GM23338 (cell line): Measurements from ENCODE around the gene RIC3.
A peak's percentile ranks its signal among the peaks of the same experiment; 100 is the strongest.

Experiments used
- CREB1 ChIP-seq: fragments of 250-450 bp; sonication (Bioruptor Pico); IDR thresholded peaks from 2 replicates; pipeline ENCODE4 v1.5.0; 2020; ENCODE audit warnings: low read depth, mild to moderate bottlenecking, moderate library complexity
- EZH2 ChIP-seq: fragments of 200-600 bp; sonication (generic); IDR thresholded peaks from one replicate; pipeline ENCODE4 v1.8.0; 2017; ENCODE audit warnings: antibody characterized with exemption, mild to moderate bottlenecking, low read depth; ENCODE audit not compliant: unreplicated experiment
- EZH2phosphoT487 ChIP-seq: fragments of 200-600 bp; sonication (generic); IDR thresholded peaks from one replicate; pipeline ENCODE4 v1.8.1; 2018; ENCODE audit warnings: antibody characterized with exemption; ENCODE audit not compliant: unreplicated experiment
- JUNB ChIP-seq: IDR thresholded peaks from one replicate; pipeline ENCODE4 v1.6.1; 2016; ENCODE audit warnings: antibody characterized with exemption; ENCODE audit not compliant: unreplicated experiment
- POLR2AphosphoS5 ChIP-seq: IDR thresholded peaks from 2 replicates; pipeline ENCODE4 v1.6.1; 2016; ENCODE audit warnings: antibody characterized with exemption, low read depth
- TF ChIP-seq, protein P1 (sequence below), 2 experiments: fragments of 200-600 bp in 1 of 2; sonication (generic) in 1 of 2; conservative IDR thresholded peaks; 2 replicates each; pipeline versions ENCODE4 v1.5.1 to v1.6.1; 2016 to 2017; ENCODE audit warnings: antibody characterized with exemption in 2 of 2, low read depth in 2 of 2, mild to moderate bottlenecking in 2 of 2, moderate library complexity in 1 of 2
- TF ChIP-seq, protein P2 (sequence below): IDR thresholded peaks from one replicate; pipeline ENCODE4 v1.6.1; 2018; ENCODE audit warnings: antibody characterized with exemption; ENCODE audit not compliant: unreplicated experiment
- TF ChIP-seq, protein P3 (sequence below): IDR thresholded peaks from 2 replicates; pipeline ENCODE4 v1.6.1; 2016; ENCODE audit warnings: antibody characterized with exemption

- TF ChIP-seq, protein P1, sequence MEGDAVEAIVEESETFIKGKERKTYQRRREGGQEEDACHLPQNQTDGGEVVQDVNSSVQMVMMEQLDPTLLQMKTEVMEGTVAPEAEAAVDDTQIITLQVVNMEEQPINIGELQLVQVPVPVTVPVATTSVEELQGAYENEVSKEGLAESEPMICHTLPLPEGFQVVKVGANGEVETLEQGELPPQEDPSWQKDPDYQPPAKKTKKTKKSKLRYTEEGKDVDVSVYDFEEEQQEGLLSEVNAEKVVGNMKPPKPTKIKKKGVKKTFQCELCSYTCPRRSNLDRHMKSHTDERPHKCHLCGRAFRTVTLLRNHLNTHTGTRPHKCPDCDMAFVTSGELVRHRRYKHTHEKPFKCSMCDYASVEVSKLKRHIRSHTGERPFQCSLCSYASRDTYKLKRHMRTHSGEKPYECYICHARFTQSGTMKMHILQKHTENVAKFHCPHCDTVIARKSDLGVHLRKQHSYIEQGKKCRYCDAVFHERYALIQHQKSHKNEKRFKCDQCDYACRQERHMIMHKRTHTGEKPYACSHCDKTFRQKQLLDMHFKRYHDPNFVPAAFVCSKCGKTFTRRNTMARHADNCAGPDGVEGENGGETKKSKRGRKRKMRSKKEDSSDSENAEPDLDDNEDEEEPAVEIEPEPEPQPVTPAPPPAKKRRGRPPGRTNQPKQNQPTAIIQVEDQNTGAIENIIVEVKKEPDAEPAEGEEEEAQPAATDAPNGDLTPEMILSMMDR (conservative IDR thresholded peaks at IDR 0.05; ENCODE audit: low read depth in 2 of 2): peak; percentile 84 to 88
- TF ChIP-seq CREB1 (CRISPR knock-in tag): no peak
- TF ChIP-seq JUNB: no peak
- TF ChIP-seq POLR2AphosphoS5: no peak
- no peak for TF ChIP-seq EZH2
- TF ChIP-seq, protein P2, sequence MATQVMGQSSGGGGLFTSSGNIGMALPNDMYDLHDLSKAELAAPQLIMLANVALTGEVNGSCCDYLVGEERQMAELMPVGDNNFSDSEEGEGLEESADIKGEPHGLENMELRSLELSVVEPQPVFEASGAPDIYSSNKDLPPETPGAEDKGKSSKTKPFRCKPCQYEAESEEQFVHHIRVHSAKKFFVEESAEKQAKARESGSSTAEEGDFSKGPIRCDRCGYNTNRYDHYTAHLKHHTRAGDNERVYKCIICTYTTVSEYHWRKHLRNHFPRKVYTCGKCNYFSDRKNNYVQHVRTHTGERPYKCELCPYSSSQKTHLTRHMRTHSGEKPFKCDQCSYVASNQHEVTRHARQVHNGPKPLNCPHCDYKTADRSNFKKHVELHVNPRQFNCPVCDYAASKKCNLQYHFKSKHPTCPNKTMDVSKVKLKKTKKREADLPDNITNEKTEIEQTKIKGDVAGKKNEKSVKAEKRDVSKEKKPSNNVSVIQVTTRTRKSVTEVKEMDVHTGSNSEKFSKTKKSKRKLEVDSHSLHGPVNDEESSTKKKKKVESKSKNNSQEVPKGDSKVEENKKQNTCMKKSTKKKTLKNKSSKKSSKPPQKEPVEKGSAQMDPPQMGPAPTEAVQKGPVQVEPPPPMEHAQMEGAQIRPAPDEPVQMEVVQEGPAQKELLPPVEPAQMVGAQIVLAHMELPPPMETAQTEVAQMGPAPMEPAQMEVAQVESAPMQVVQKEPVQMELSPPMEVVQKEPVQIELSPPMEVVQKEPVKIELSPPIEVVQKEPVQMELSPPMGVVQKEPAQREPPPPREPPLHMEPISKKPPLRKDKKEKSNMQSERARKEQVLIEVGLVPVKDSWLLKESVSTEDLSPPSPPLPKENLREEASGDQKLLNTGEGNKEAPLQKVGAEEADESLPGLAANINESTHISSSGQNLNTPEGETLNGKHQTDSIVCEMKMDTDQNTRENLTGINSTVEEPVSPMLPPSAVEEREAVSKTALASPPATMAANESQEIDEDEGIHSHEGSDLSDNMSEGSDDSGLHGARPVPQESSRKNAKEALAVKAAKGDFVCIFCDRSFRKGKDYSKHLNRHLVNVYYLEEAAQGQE: no peak
- TF ChIP-seq, protein P3, sequence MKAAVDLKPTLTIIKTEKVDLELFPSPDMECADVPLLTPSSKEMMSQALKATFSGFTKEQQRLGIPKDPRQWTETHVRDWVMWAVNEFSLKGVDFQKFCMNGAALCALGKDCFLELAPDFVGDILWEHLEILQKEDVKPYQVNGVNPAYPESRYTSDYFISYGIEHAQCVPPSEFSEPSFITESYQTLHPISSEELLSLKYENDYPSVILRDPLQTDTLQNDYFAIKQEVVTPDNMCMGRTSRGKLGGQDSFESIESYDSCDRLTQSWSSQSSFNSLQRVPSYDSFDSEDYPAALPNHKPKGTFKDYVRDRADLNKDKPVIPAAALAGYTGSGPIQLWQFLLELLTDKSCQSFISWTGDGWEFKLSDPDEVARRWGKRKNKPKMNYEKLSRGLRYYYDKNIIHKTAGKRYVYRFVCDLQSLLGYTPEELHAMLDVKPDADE: no peak
- TF ChIP-seq EZH2phosphoT487: no peak
These were observed 78.1 kb downstream of the RIC3 start for GRCh38 chr11:8090756-8091155.
